ENCODE data around the gene CDH8.

- TF ChIP-seq CTCF (IDR thresholded peaks at IDR 0.05; ENCODE audit: low read depth, low read length, poor library complexity, severe bottlenecking) (no peak), EZH2phosphoT487 (IDR thresholded peaks at IDR 0.05; ENCODE audit: borderline replicate concordance, low read length) (no peak)
These were observed 424.3 kb downstream of the CDH8 start for GRCh38 chr16:61611847-61612491.

All from DOHH2 (cell line).